Epidermal melanocyte (primary cell): ENCODE results near the gene ZSWIM6.

Experiments
- DNase-seq: peaks from one replicate; pipeline ENCODE4 v3.0.0; 2011; ENCODE audit warnings: low spot score; ENCODE audit not compliant: insufficient read length

ZSWIM6 gene

GRCh38 chr5:61536922-61537321 lies 204.9 kb downstream of the ZSWIM6 start:
- no peak for DNase-seq

- no peak for DNase-seq
Observed at GRCh38 chr5:61538722-61539501, 206.9 kb downstream of the ZSWIM6 start.

GRCh38 chr5:61549530-61549929 lies 217.5 kb downstream of the ZSWIM6 start:
- DNase-seq, result no peak

- no peak for DNase-seq
Observed at GRCh38 chr5:61551637-61552313, 219.7 kb downstream of the ZSWIM6 start.

- no peak for DNase-seq
Observed at GRCh38 chr5:61559146-61559545, 227.1 kb downstream of the ZSWIM6 start.

GRCh38 chr5:61559722-61560121 lies 227.7 kb downstream of the ZSWIM6 start:
- DNase-seq, result no peak

GRCh38 chr5:61563401-61563800 lies 231.3 kb downstream of the ZSWIM6 start:
- DNase-seq, result no peak

- DNase-seq, result no peak
Observed at GRCh38 chr5:61567337-61567736, 235.3 kb downstream of the ZSWIM6 start.

GRCh38 chr5:61569353-61569752 lies 237.3 kb downstream of the ZSWIM6 start:
- no peak for DNase-seq

- no peak for DNase-seq
Observed at GRCh38 chr5:61570767-61571166, 238.7 kb downstream of the ZSWIM6 start.

- DNase-seq, result no peak
Observed at GRCh38 chr5:61572959-61573358, 240.9 kb downstream of the ZSWIM6 start.

- peak; percentile 59 for DNase-seq
Observed at GRCh38 chr5:61575103-61575502, 243.0 kb downstream of the ZSWIM6 start.

GRCh38 chr5:61575581-61575980 lies 243.5 kb downstream of the ZSWIM6 start:
- no peak for DNase-seq

- DNase-seq, result no peak
Observed at GRCh38 chr5:61576556-61576955, 244.5 kb downstream of the ZSWIM6 start.

- DNase-seq, result no peak
Observed at GRCh38 chr5:61578858-61579503, 246.9 kb downstream of the ZSWIM6 start.

- DNase-seq, result no peak
Observed at GRCh38 chr5:61582205-61582820, 250.3 kb downstream of the ZSWIM6 start.

GRCh38 chr5:61582887-61583286 lies 250.8 kb downstream of the ZSWIM6 start:
- DNase-seq, result no peak

- DNase-seq, result no peak
Observed at GRCh38 chr5:61586096-61587084, 254.3 kb downstream of the ZSWIM6 start.

GRCh38 chr5:61587125-61587524 lies 255.1 kb downstream of the ZSWIM6 start:
- DNase-seq, result no peak

GRCh38 chr5:61588216-61588615 lies 256.2 kb downstream of the ZSWIM6 start:
- no peak for DNase-seq

- DNase-seq, result no peak
Observed at GRCh38 chr5:61589946-61590345, 257.9 kb downstream of the ZSWIM6 start.
